HCT116 (cell line): Measurements from ENCODE around the gene TRPM3.

Experiments
- CEBPB ChIP-seq: IDR thresholded peaks from 2 replicates; pipeline ENCODE4 v1.6.1; 2012; ENCODE audit warnings: low read depth
- ELF1 ChIP-seq: IDR thresholded peaks from 2 replicates; pipeline ENCODE4 v1.6.1; 2012; ENCODE audit warnings: low read depth, borderline replicate concordance
- JUND ChIP-seq: IDR thresholded peaks from 2 replicates; pipeline ENCODE4 v1.6.1; 2012
- POLR2A ChIP-seq: IDR thresholded peaks from 2 replicates; pipeline ENCODE4 v1.7.0; 2011; ENCODE audit warnings: borderline replicate concordance; ENCODE audit not compliant: insufficient read depth, insufficient read length; ENCODE audit errors: extremely low read depth
- POLR2AphosphoS5 ChIP-seq: IDR thresholded peaks from 2 replicates; pipeline ENCODE4 v1.6.1; 2011; ENCODE audit warnings: mild to moderate bottlenecking, low read depth, low read length, moderate library complexity
- RAD21 ChIP-seq: IDR thresholded peaks from 2 replicates; pipeline ENCODE4 v1.6.1; 2012; ENCODE audit warnings: low read depth, mild to moderate bottlenecking
- SIN3A ChIP-seq: IDR thresholded peaks from 2 replicates; pipeline ENCODE4 v1.6.1; 2012; ENCODE audit warnings: low read depth
- TCF7L2 ChIP-seq: IDR thresholded peaks from 2 replicates; pipeline ENCODE4 v1.7.0; 2011; ENCODE audit warnings: borderline replicate concordance, inconsistent platforms; ENCODE audit not compliant: insufficient read depth, insufficient read length; ENCODE audit errors: extremely low read depth
- YY1 ChIP-seq: IDR thresholded peaks from 2 replicates; pipeline ENCODE4 v1.6.1; 2011; ENCODE audit warnings: low read length, low read depth, moderate library complexity, mild to moderate bottlenecking; ENCODE audit not compliant: insufficient replicate concordance; ENCODE audit errors: extremely low read depth
- ZFX ChIP-seq: fragments of 450-650 bp; IDR thresholded peaks from 2 replicates; pipeline ENCODE4 v1.6.1; 2017
- TF ChIP-seq, protein P1 (sequence below), 3 experiments: fragments of 200-600 bp in 1 of 3; sonication (generic) in 1 of 3; IDR thresholded peaks in 2 of 3; conservative IDR thresholded peaks in 1 of 3; 2 replicates each; pipeline ENCODE4 v1.5.1; 2012 to 2017; ENCODE audit warnings: low read depth in 2 of 3, low read length in 2 of 3, antibody characterized with exemption in 1 of 3, borderline replicate concordance in 1 of 3, control low read depth in 1 of 3, mild to moderate bottlenecking in 1 of 3, mixed read lengths in 1 of 3, mixed run types in 1 of 3, moderate library complexity in 1 of 3; ENCODE audit not compliant: insufficient read depth in 1 of 3
- TF ChIP-seq, protein P2 (sequence below): IDR thresholded peaks from 2 replicates; pipeline ENCODE4 v1.6.1; 2012; ENCODE audit warnings: low read depth
- TF ChIP-seq, protein P3 (sequence below): IDR thresholded peaks from 2 replicates; pipeline ENCODE4 v1.6.1; 2012

DNA sequence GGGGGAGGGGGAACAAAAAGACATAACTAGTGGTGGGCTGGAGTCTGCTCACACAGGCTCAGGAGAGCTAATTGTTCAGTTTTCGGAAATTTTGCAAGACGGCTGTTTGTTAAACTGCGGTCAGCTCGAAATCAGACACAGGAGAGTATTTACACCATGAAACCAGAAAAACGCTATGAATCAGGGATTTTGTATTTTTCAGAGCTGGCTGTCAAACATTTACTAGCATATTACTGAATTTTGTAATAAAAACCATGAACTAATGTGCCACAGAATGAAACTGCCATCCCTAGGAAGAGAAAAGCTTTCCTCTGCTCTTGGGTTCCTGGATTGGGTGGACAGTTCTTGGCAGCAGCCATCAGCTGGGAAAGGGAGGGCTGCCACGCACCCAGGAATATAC, 45.3 kb downstream of the TRPM3 start:
- TF ChIP-seq SIN3A (no peak), POLR2AphosphoS5 (no peak), JUND (no peak), ZFX (no peak), ELF1 (no peak), TCF7L2 (no peak), RAD21 (no peak), YY1 (no peak), CEBPB (no peak), POLR2A (no peak)
- TF ChIP-seq, protein P1, sequence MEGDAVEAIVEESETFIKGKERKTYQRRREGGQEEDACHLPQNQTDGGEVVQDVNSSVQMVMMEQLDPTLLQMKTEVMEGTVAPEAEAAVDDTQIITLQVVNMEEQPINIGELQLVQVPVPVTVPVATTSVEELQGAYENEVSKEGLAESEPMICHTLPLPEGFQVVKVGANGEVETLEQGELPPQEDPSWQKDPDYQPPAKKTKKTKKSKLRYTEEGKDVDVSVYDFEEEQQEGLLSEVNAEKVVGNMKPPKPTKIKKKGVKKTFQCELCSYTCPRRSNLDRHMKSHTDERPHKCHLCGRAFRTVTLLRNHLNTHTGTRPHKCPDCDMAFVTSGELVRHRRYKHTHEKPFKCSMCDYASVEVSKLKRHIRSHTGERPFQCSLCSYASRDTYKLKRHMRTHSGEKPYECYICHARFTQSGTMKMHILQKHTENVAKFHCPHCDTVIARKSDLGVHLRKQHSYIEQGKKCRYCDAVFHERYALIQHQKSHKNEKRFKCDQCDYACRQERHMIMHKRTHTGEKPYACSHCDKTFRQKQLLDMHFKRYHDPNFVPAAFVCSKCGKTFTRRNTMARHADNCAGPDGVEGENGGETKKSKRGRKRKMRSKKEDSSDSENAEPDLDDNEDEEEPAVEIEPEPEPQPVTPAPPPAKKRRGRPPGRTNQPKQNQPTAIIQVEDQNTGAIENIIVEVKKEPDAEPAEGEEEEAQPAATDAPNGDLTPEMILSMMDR (IDR thresholded peaks at IDR 0.05 in 2 of 3, conservative IDR thresholded peaks at IDR 0.05 in 1 of 3; ENCODE audit: borderline replicate concordance in 1 of 3, insufficient read depth in 1 of 3, low read depth in 2 of 3, low read length in 2 of 3): no peak
- TF ChIP-seq, protein P2, sequence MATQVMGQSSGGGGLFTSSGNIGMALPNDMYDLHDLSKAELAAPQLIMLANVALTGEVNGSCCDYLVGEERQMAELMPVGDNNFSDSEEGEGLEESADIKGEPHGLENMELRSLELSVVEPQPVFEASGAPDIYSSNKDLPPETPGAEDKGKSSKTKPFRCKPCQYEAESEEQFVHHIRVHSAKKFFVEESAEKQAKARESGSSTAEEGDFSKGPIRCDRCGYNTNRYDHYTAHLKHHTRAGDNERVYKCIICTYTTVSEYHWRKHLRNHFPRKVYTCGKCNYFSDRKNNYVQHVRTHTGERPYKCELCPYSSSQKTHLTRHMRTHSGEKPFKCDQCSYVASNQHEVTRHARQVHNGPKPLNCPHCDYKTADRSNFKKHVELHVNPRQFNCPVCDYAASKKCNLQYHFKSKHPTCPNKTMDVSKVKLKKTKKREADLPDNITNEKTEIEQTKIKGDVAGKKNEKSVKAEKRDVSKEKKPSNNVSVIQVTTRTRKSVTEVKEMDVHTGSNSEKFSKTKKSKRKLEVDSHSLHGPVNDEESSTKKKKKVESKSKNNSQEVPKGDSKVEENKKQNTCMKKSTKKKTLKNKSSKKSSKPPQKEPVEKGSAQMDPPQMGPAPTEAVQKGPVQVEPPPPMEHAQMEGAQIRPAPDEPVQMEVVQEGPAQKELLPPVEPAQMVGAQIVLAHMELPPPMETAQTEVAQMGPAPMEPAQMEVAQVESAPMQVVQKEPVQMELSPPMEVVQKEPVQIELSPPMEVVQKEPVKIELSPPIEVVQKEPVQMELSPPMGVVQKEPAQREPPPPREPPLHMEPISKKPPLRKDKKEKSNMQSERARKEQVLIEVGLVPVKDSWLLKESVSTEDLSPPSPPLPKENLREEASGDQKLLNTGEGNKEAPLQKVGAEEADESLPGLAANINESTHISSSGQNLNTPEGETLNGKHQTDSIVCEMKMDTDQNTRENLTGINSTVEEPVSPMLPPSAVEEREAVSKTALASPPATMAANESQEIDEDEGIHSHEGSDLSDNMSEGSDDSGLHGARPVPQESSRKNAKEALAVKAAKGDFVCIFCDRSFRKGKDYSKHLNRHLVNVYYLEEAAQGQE: no peak
- TF ChIP-seq, protein P3, sequence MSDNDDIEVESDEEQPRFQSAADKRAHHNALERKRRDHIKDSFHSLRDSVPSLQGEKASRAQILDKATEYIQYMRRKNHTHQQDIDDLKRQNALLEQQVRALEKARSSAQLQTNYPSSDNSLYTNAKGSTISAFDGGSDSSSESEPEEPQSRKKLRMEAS: no peak
